OCI-LY1 (cell line): Measurements from ENCODE around the gene KIF22.

ENCODE experiments used
- H2AFZ ChIP-seq: fragments of 200-600 bp; sonication (generic), shearing (Covaris generic); 2 replicates; pipeline ENCODE4 v1.6.0; 2014; ENCODE audit warnings: antibody characterized with exemption, mild to moderate bottlenecking, low read length
- H3F3A ChIP-seq: fragments of 200-600 bp; sonication (generic), shearing (Covaris generic); 2 replicates; pipeline ENCODE4 v1.6.0; 2014; ENCODE audit warnings: mild to moderate bottlenecking, antibody characterized with exemption, low read length, moderate library complexity; ENCODE audit not compliant: insufficient read depth
- H3K27ac ChIP-seq: fragments of 200-600 bp; sonication (generic); 2 replicates; pipeline ENCODE4 v1.5.1; 2014; ENCODE audit warnings: low read length, mixed run types, mild to moderate bottlenecking, low read depth; ENCODE audit not compliant: poor library complexity, severe bottlenecking
- H3K27me3 ChIP-seq: fragments of 200-600 bp; sonication (generic); 2 replicates; pipeline ENCODE4 v1.6.0; 2014; ENCODE audit warnings: antibody characterized with exemption, mild to moderate bottlenecking, low read length, moderate library complexity; ENCODE audit not compliant: insufficient read depth
- H3K36me3 ChIP-seq: fragments of 200-600 bp; sonication (generic); 2 replicates; pipeline ENCODE4 v1.6.1; 2014; ENCODE audit warnings: mild to moderate bottlenecking, antibody characterized with exemption, low read length, moderate library complexity, mixed read lengths; ENCODE audit not compliant: insufficient read depth
- H3K4me1 ChIP-seq: fragments of 200-600 bp; sonication (generic); 2 replicates; pipeline ENCODE4 v1.5.1; 2014; ENCODE audit warnings: mild to moderate bottlenecking, low read length, moderate library complexity; ENCODE audit not compliant: insufficient read depth, severe bottlenecking
- H3K4me2 ChIP-seq: fragments of 200-600 bp; sonication (generic), shearing (Covaris generic); 2 replicates; pipeline ENCODE4 v1.6.1; 2014; ENCODE audit warnings: low read length
- H3K4me3 ChIP-seq: fragments of 200-600 bp; sonication (generic); 2 replicates; pipeline ENCODE4 v1.5.1; 2014; ENCODE audit warnings: low read length, low read depth, mild to moderate bottlenecking, mixed read lengths; ENCODE audit not compliant: poor library complexity, severe bottlenecking
- H3K79me2 ChIP-seq: fragments of 200-600 bp; shearing (Covaris generic); 2 replicates; pipeline ENCODE4 v1.6.1; 2016; ENCODE audit warnings: mixed run types, low read length, mixed read lengths; ENCODE audit not compliant: insufficient read depth
- H3K9ac ChIP-seq: fragments of 200-600 bp; sonication (generic), shearing (Covaris generic); 2 replicates; pipeline ENCODE4 v1.6.1; 2014; ENCODE audit warnings: mild to moderate bottlenecking, low read length, mixed read lengths
- H3K9me2 ChIP-seq: fragments of 200-600 bp; sonication (generic), shearing (Covaris generic); 2 replicates; pipeline ENCODE4 v1.6.1; 2014; ENCODE audit warnings: low read depth, mild to moderate bottlenecking, low read length, mixed read lengths
- H3K9me3 ChIP-seq: fragments of 200-600 bp; shearing (Covaris generic); 2 replicates; pipeline ENCODE4 v1.6.1; 2014; ENCODE audit warnings: low read length, mixed read lengths
- H4K20me1 ChIP-seq: fragments of 200-600 bp; sonication (generic), shearing (Covaris generic); 2 replicates; pipeline ENCODE4 v1.6.0; 2016; ENCODE audit warnings: mild to moderate bottlenecking, low read length; ENCODE audit not compliant: insufficient read depth
- CTCF ChIP-seq: fragments of 200-600 bp; sonication (generic), shearing (Covaris generic); IDR thresholded peaks from 2 replicates; pipeline ENCODE4 v1.5.1; 2017; ENCODE audit warnings: mild to moderate bottlenecking, antibody characterized with exemption, low read length, moderate library complexity, mixed read lengths
- EZH2 ChIP-seq: fragments of 200-600 bp; sonication (generic), shearing (Covaris generic); IDR thresholded peaks from 2 replicates; pipeline ENCODE4 v1.8.0; 2017; ENCODE audit warnings: borderline replicate concordance, mixed run types, mild to moderate bottlenecking, antibody characterized with exemption, low read length, moderate library complexity, mixed read lengths

The KIF22 gene

GRCh38 chr16:29841631-29842030, 51.1 kb downstream of the KIF22 start:
- Histone ChIP-seq H3K9me3 (no peaks in the 10 kb centered on the region), H3K4me2 (no peak overlapping the region), H2AFZ (no peak overlapping the region), H3K79me2 (no peaks in the 10 kb centered on the region), H3K4me1 (no peaks in the 10 kb centered on the region), H3K9ac (no peak overlapping the region), H4K20me1 (no peaks in the 10 kb centered on the region), H3K27ac (no peak overlapping the region), H3F3A (no peaks in the 10 kb centered on the region), H3K27me3 (no peaks in the 10 kb centered on the region), H3K36me3 (no peaks in the 10 kb centered on the region), H3K4me3 (no peak overlapping the region), H3K9me2 (no peaks in the 10 kb centered on the region)
- TF ChIP-seq EZH2 (no peak), CTCF (no peak)

GRCh38 chr16:29842732-29843346, 52.3 kb downstream of the KIF22 start:
- no peaks in the 10 kb centered on the region for H3K4me1 ChIP-seq
- TF ChIP-seq CTCF (no peak), EZH2 (no peak)
- no peaks in the 10 kb centered on the region for H3K9me2 ChIP-seq
- H3K9ac ChIP-seq: no peak overlapping the region
- no peaks in the 10 kb centered on the region for H3K27me3 ChIP-seq
- H3K4me3 ChIP-seq: no peak overlapping the region
- H3F3A ChIP-seq: no peaks in the 10 kb centered on the region
- no peak overlapping the region for H2AFZ ChIP-seq
- no peak overlapping the region for H3K4me2 ChIP-seq
- H3K36me3 ChIP-seq: no peaks in the 10 kb centered on the region
- no peaks in the 10 kb centered on the region for H3K9me3 ChIP-seq
- H4K20me1 ChIP-seq: no peaks in the 10 kb centered on the region
- no peak overlapping the region for H3K27ac ChIP-seq
- no peaks in the 10 kb centered on the region for H3K79me2 ChIP-seq

GRCh38 chr16:29843931-29844330, 53.4 kb downstream of the KIF22 start:
- Histone ChIP-seq H3K4me2 (no peak overlapping the region), H3K9me2 (no peaks in the 10 kb centered on the region), H4K20me1 (no peaks in the 10 kb centered on the region), H3K4me3 (no peak overlapping the region), H3K36me3 (no peaks in the 10 kb centered on the region), H3K27ac (no peak overlapping the region), H3F3A (no peaks in the 10 kb centered on the region), H2AFZ (no peak overlapping the region), H3K4me1 (no peaks in the 10 kb centered on the region), H3K27me3 (no peaks in the 10 kb centered on the region), H3K9me3 (no peaks in the 10 kb centered on the region), H3K79me2 (no peaks in the 10 kb centered on the region), H3K9ac (no peak overlapping the region)
- TF ChIP-seq EZH2 (no peak), CTCF (no peak)
